Smooth muscle cell (in vitro differentiated cells): ENCODE measurements around the gene MARCKS. TPM values are rescaled to one million over a fixed set of nuclear protein-coding genes. Genes with fewer than 3 reads are reported as not detected.

Experiments used
- DNase-seq: peaks from one replicate; lab custom pipeline; 2025; ENCODE audit not compliant: unreplicated experiment; lab: John Stamatoyannopoulos, UW
- H2AFZ ChIP-seq: fragments of 200-600 bp; sonication (generic); 2 replicates; pipeline ENCODE4 v1.6.0; 2016; ENCODE audit warnings: antibody characterized with exemption, low read depth, mild to moderate bottlenecking
- H3F3A ChIP-seq: fragments of 200-600 bp; sonication (generic); 2 replicates; pipeline ENCODE4 v1.6.0; 2017; ENCODE audit warnings: antibody characterized with exemption, low read depth
- H3K27ac ChIP-seq: fragments of 200-600 bp; sonication (generic); 2 replicates; pipeline ENCODE4 v1.5.1; 2016; ENCODE audit warnings: low read depth, mild to moderate bottlenecking
- H3K27me3 ChIP-seq: fragments of 200-600 bp; sonication (generic); 2 replicates; pipeline ENCODE4 v1.6.1; 2016; ENCODE audit warnings: low read depth, mild to moderate bottlenecking
- H3K36me3 ChIP-seq: fragments of 200-600 bp; sonication (generic); 2 replicates; pipeline ENCODE4 v1.5.1; 2016; ENCODE audit warnings: low read depth
- H3K4me1 ChIP-seq: fragments of 200-600 bp; sonication (generic); 2 replicates; pipeline ENCODE4 v1.5.1; 2016; ENCODE audit warnings: low read depth
- H3K4me2 ChIP-seq: fragments of 200-600 bp; sonication (generic); 2 replicates; pipeline ENCODE4 v1.6.0; 2016; ENCODE audit warnings: mild to moderate bottlenecking
- H3K4me3 ChIP-seq: fragments of 200-600 bp; sonication (generic); 2 replicates; pipeline ENCODE4 v1.5.1; 2016; ENCODE audit warnings: mild to moderate bottlenecking
- H3K79me2 ChIP-seq: fragments of 200-600 bp; sonication (generic); 2 replicates; pipeline ENCODE4 v1.6.0; 2016; ENCODE audit warnings: low read depth, mild to moderate bottlenecking
- H3K9ac ChIP-seq: fragments of 200-600 bp; sonication (generic); 2 replicates; pipeline ENCODE4 v1.6.0; 2016; ENCODE audit warnings: low read depth
- H3K9me3 ChIP-seq: fragments of 200-600 bp; sonication (generic); replicated peaks from 2 replicates; pipeline ENCODE4 v1.5.1; 2016; ENCODE audit warnings: low read depth
- H4K20me1 ChIP-seq: fragments of 200-600 bp; sonication (generic); 2 replicates; pipeline ENCODE4 v1.6.0; 2016; ENCODE audit warnings: low read depth
- WGBS: methylation state at CpG from one replicate; pipeline ENCODE4 v1.1.7; 2016; ENCODE audit warnings: low lambda C conversion rate; 5-methylcytosine and 5-hydroxymethylcytosine counted together
- polyA plus RNA-seq: library from polyadenylated mRNA; unstranded; fragments of >200 nt; fragmentation: Nextera tagmentation; extraction: Ambion mirVana; gene quantifications from 2 replicates; pipeline ENCODE4 v1.2.1, GENCODE V29; 2016
- total RNA-seq: library from RNA; depleted of rRNA; stranded (reverse); fragments of >200 nt; gene quantifications from 2 replicates; pipeline ENCODE4 v1.2.3, GENCODE V29; 2014
- TF ChIP-seq, protein P1 (sequence below): fragments of 200-600 bp; sonication (generic); IDR thresholded peaks from 2 replicates; pipeline ENCODE4 v1.5.1; 2017; ENCODE audit warnings: borderline replicate concordance, mild to moderate bottlenecking, antibody characterized with exemption; ENCODE audit not compliant: insufficient read depth, poor library complexity, severe bottlenecking

Gene MARCKS
- total and polyA plus RNA-seq, 2 experiments from 2014 or later = 172 to 206 TPM

- Histone ChIP-seq H3K9me3 (no peaks in the 10 kb centered on the region), H2AFZ (no peak overlapping the region), H4K20me1 (no peaks in the 10 kb centered on the region), H3K79me2 (no peaks in the 10 kb centered on the region), H3K4me1 (peaks cover 4% of the 10 kb centered on the region), H3F3A (no peaks in the 10 kb centered on the region), H3K4me2 (peak overlapping the region; percentile 40), H3K4me3 (no peak overlapping the region), H3K36me3 (no peaks in the 10 kb centered on the region), H3K27me3 (no peaks in the 10 kb centered on the region), H3K27ac (peak overlapping the region; percentile 69), H3K9ac (no peak overlapping the region)
- TF ChIP-seq, protein P1, sequence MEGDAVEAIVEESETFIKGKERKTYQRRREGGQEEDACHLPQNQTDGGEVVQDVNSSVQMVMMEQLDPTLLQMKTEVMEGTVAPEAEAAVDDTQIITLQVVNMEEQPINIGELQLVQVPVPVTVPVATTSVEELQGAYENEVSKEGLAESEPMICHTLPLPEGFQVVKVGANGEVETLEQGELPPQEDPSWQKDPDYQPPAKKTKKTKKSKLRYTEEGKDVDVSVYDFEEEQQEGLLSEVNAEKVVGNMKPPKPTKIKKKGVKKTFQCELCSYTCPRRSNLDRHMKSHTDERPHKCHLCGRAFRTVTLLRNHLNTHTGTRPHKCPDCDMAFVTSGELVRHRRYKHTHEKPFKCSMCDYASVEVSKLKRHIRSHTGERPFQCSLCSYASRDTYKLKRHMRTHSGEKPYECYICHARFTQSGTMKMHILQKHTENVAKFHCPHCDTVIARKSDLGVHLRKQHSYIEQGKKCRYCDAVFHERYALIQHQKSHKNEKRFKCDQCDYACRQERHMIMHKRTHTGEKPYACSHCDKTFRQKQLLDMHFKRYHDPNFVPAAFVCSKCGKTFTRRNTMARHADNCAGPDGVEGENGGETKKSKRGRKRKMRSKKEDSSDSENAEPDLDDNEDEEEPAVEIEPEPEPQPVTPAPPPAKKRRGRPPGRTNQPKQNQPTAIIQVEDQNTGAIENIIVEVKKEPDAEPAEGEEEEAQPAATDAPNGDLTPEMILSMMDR = no peak
- no peak for DNase-seq
- 22% methylated on average over 5 of the region's 5 CpGs for WGBS
Measured at GRCh38 chr6:113847447-113847846, 9.7 kb upstream of the MARCKS start.

GRCh38 chr6:113848280-113848679, 8.9 kb upstream of the MARCKS start:
- H4K20me1 ChIP-seq = no peaks in the 10 kb centered on the region
- peaks cover 4% of the 10 kb centered on the region for H3K4me1 ChIP-seq
- H3K9me3 ChIP-seq = no peaks in the 10 kb centered on the region
- no peak overlapping the region for H3K9ac ChIP-seq
- H3F3A ChIP-seq = no peaks in the 10 kb centered on the region
- no peak overlapping the region for H3K4me3 ChIP-seq
- H3K27ac ChIP-seq = peak overlapping the region; percentile 16
- no peak for DNase-seq
- no peak overlapping the region for H2AFZ ChIP-seq
- H3K36me3 ChIP-seq = no peaks in the 10 kb centered on the region
- no peaks in the 10 kb centered on the region for H3K79me2 ChIP-seq
- no peak overlapping the region for H3K4me2 ChIP-seq
- TF ChIP-seq, protein P1 = no peak
- H3K27me3 ChIP-seq = no peaks in the 10 kb centered on the region

DNA sequence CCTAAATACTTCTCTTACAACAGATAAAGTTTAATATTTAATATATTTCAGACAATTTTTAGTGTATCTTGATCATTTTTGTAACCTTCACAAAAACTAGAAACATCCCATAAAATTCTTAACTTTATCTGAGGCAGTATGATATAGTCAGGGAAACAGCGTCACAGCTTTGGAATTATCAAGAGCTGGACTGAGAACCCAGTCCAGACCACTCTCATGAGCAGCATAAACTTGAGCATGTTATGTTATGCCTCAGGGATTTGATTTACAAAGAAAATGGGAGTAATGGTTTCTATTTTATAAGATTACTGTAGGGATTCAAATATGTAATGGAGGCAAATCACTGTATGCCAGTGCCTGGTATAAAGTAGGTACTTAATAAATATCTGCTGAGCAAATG, 8.3 kb upstream of the MARCKS start:
- Histone ChIP-seq H4K20me1 (no peaks in the 10 kb centered on the region), H3K4me3 (no peak overlapping the region), H3F3A (no peaks in the 10 kb centered on the region), H3K36me3 (no peaks in the 10 kb centered on the region), H3K4me1 (peaks cover 4% of the 10 kb centered on the region), H3K79me2 (no peaks in the 10 kb centered on the region), H3K4me2 (peak overlapping the region; percentile 35), H3K9ac (no peak overlapping the region), H3K9me3 (no peaks in the 10 kb centered on the region), H2AFZ (peak overlapping the region; percentile 52), H3K27me3 (no peaks in the 10 kb centered on the region), H3K27ac (peak overlapping the region; percentile 16)
- DNase-seq = no peak
- TF ChIP-seq, protein P1 = no peak
- WGBS = 49% methylated on average over 1 of the region's 1 CpG

DNA sequence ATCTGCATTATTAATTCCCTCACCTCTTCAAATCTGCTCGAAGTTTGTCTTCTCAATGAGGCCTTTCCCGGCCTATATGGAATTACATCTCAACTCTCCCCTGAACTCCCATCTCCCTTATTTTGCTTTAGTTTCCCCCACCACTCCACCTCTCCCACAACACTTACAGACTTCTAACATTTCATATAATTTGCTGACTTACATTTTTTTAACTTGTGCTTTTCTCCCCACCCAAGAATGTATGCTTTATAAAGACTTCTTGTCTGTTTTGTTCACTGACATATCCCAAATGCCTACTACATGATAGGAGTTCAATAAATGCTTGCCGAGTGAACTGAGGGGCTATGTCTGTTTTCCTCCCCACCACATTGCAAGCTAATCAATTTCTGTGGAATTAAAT, 3.9 kb upstream of the MARCKS start:
- Histone ChIP-seq H2AFZ (peak overlapping the region; percentile 40), H3K27me3 (no peaks in the 10 kb centered on the region), H3F3A (peaks cover 15% of the 10 kb centered on the region), H3K9ac (no peak overlapping the region), H3K36me3 (no peaks in the 10 kb centered on the region), H3K4me3 (no peak overlapping the region), H3K9me3 (no peaks in the 10 kb centered on the region), H3K27ac (no peak overlapping the region), H3K79me2 (peaks cover 16% of the 10 kb centered on the region), H3K4me1 (peaks cover 6% of the 10 kb centered on the region), H4K20me1 (peaks cover under 1% of the 10 kb centered on the region), H3K4me2 (no peak overlapping the region)
- 88% methylated on average over 3 of the region's 3 CpGs for WGBS
- TF ChIP-seq, protein P1 = no peak
- DNase-seq = no peak
